Measurements from ENCODE around the gene MEIS3.
"Not testable (repeated sequence)": the region's sequence is repeated elsewhere in the genome, so short reads cannot be mapped to it uniquely, and the experiment has no call there.

Gene MEIS3

GRCh38 chr19:47390533-47391488 is 28.5 kb downstream of the MEIS3 start:
- Histone ChIP-seq H3K4me3 (ENCODE audit: low read depth in 1 of 5, low read length in 5 of 5) (no peak overlapping the region), H3K36me3 (ENCODE audit: control insufficient read depth in 5 of 5, insufficient read depth in 5 of 5, low read length in 5 of 5) (no peaks in the 10 kb centered on the region), H3K27ac (ENCODE audit: low read depth, low read length) (no peak overlapping the region)

GRCh38 chr19:47389150-47389556 is 30.2 kb downstream of the MEIS3 start:
- H3K4me3 ChIP-seq (ENCODE audit: low read depth in 1 of 5, low read length in 5 of 5) = no peak overlapping the region
- H3K27ac ChIP-seq (ENCODE audit: low read depth, low read length) = no peak overlapping the region
- no peaks in the 10 kb centered on the region for H3K4me1 ChIP-seq (ENCODE audit: control insufficient read depth in 5 of 5, insufficient read depth in 5 of 5, low read length in 5 of 5)
- H3K27me3 ChIP-seq (ENCODE audit: control insufficient read depth in 5 of 5, insufficient read depth in 4 of 5, low read length in 5 of 5) = peaks cover 0 to 3% (median 0%) of the 10 kb centered on the region in 5 donors
- H3K36me3 ChIP-seq (ENCODE audit: control insufficient read depth in 5 of 5, insufficient read depth in 5 of 5, low read length in 5 of 5) = no peaks in the 10 kb centered on the region
- H3K9me3 ChIP-seq (ENCODE audit: control insufficient read depth in 5 of 5, low read length in 5 of 5) = no peaks in the 10 kb centered on the region
- no peak overlapping the region for H3K9ac ChIP-seq (ENCODE audit: low read length in 5 of 5)

More at GRCh38 chr19:47390533-47391488, 28.5 kb downstream of the MEIS3 start:
- Histone ChIP-seq H3K9ac (ENCODE audit: low read length in 5 of 5) (no peak overlapping the region), H3K4me1 (ENCODE audit: control insufficient read depth in 5 of 5, insufficient read depth in 5 of 5, low read length in 5 of 5) (no peaks in the 10 kb centered on the region), H3K9me3 (ENCODE audit: control insufficient read depth in 5 of 5, low read length in 5 of 5) (no peaks in the 10 kb centered on the region), H3K27me3 (ENCODE audit: control insufficient read depth in 5 of 5, insufficient read depth in 4 of 5, low read length in 5 of 5) (peaks cover 0 to 2% (median 0%) of the 10 kb centered on the region in 5 donors)

DNA sequence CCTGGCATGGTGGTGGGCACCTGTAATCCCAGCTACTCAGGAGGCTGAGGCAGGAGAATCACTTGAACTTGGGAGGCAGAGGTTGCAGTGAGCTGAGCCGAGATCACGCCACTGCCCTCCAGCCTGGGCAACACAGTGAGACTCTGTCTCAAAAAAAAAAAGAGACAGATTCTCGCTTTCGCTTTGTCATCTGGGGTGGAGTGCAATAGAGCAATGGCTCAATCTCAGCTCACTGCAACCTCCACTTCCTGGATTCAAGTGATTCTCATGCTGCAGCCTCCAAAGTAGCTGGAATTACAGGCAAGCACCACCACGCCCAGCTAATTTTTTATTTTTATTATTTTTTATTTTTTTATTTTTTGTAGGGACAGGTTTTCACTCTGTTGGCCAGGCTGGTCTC is 30.6 kb downstream of the MEIS3 start:
- not testable (repeated sequence) for H3K4me1 ChIP-seq (ENCODE audit: control insufficient read depth in 5 of 5, insufficient read depth in 5 of 5, low read length in 5 of 5); H3K36me3 ChIP-seq (ENCODE audit: control insufficient read depth in 5 of 5, insufficient read depth in 5 of 5, low read length in 5 of 5); H3K27me3 ChIP-seq (ENCODE audit: control insufficient read depth in 5 of 5, insufficient read depth in 4 of 5, low read length in 5 of 5); H3K27ac ChIP-seq (ENCODE audit: low read depth, low read length); H3K9ac ChIP-seq (ENCODE audit: low read length in 5 of 5); H3K9me3 ChIP-seq (ENCODE audit: control insufficient read depth in 5 of 5, low read length in 5 of 5); H3K4me3 ChIP-seq (ENCODE audit: low read depth in 1 of 5, low read length in 5 of 5)

- H3K4me1 ChIP-seq (ENCODE audit: control insufficient read depth in 5 of 5, insufficient read depth in 5 of 5, low read length in 5 of 5); H3K36me3 ChIP-seq (ENCODE audit: control insufficient read depth in 5 of 5, insufficient read depth in 5 of 5, low read length in 5 of 5); H3K4me3 ChIP-seq (ENCODE audit: low read depth in 1 of 5, low read length in 5 of 5); H3K27ac ChIP-seq (ENCODE audit: low read depth, low read length); H3K27me3 ChIP-seq (ENCODE audit: control insufficient read depth in 5 of 5, insufficient read depth in 4 of 5, low read length in 5 of 5); H3K9ac ChIP-seq (ENCODE audit: low read length in 5 of 5); H3K9me3 ChIP-seq (ENCODE audit: control insufficient read depth in 5 of 5, low read length in 5 of 5): not testable (repeated sequence)
These were observed 31.7 kb downstream of the MEIS3 start for GRCh38 chr19:47387623-47388022.

DNA sequence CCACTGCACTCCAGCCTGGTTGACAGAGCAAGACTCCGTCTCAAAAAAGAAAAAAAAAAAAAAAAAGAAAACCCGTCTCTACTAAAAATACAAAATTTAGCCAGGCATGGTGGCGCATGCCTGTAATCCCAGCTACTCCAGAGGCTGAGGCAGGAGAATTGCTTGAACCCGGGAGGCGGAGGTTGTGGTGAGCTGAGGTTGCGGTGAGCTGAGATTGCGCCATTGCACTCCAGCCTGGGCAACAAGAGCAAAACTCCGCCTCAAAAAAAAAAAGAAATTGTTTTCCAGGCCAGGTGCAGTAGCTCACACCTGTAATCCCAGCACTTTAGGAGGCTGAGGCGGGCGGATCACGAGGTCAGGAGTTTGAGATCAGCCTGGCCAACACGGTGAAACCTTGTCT is 32.7 kb downstream of the MEIS3 start:
- H3K27ac ChIP-seq (ENCODE audit: low read depth, low read length); H3K27me3 ChIP-seq (ENCODE audit: control insufficient read depth in 5 of 5, insufficient read depth in 4 of 5, low read length in 5 of 5); H3K9me3 ChIP-seq (ENCODE audit: control insufficient read depth in 5 of 5, low read length in 5 of 5); H3K4me3 ChIP-seq (ENCODE audit: low read depth in 1 of 5, low read length in 5 of 5); H3K36me3 ChIP-seq (ENCODE audit: control insufficient read depth in 5 of 5, insufficient read depth in 5 of 5, low read length in 5 of 5); H3K9ac ChIP-seq (ENCODE audit: low read length in 5 of 5); H3K4me1 ChIP-seq (ENCODE audit: control insufficient read depth in 5 of 5, insufficient read depth in 5 of 5, low read length in 5 of 5): not testable (repeated sequence)

GRCh38 chr19:47384533-47384932 is 34.8 kb downstream of the MEIS3 start:
- H3K4me3 ChIP-seq (ENCODE audit: low read depth in 1 of 5, low read length in 5 of 5); H3K27ac ChIP-seq (ENCODE audit: low read depth, low read length); H3K9ac ChIP-seq (ENCODE audit: low read length in 5 of 5); H3K27me3 ChIP-seq (ENCODE audit: control insufficient read depth in 5 of 5, insufficient read depth in 4 of 5, low read length in 5 of 5); H3K9me3 ChIP-seq (ENCODE audit: control insufficient read depth in 5 of 5, low read length in 5 of 5); H3K4me1 ChIP-seq (ENCODE audit: control insufficient read depth in 5 of 5, insufficient read depth in 5 of 5, low read length in 5 of 5): not testable (repeated sequence)
- peaks cover 0 to 30% (median 29%) of the 10 kb centered on the region in 5 donors for H3K36me3 ChIP-seq (ENCODE audit: control insufficient read depth in 5 of 5, insufficient read depth in 5 of 5, low read length in 5 of 5)

GRCh38 chr19:47383890-47384289 is 35.4 kb downstream of the MEIS3 start:
- not testable (repeated sequence) for H3K9ac ChIP-seq (ENCODE audit: low read length in 5 of 5); H3K4me3 ChIP-seq (ENCODE audit: low read depth in 1 of 5, low read length in 5 of 5); H3K4me1 ChIP-seq (ENCODE audit: control insufficient read depth in 5 of 5, insufficient read depth in 5 of 5, low read length in 5 of 5); H3K27ac ChIP-seq (ENCODE audit: low read depth, low read length); H3K27me3 ChIP-seq (ENCODE audit: control insufficient read depth in 5 of 5, insufficient read depth in 4 of 5, low read length in 5 of 5); H3K9me3 ChIP-seq (ENCODE audit: control insufficient read depth in 5 of 5, low read length in 5 of 5)
- H3K36me3 ChIP-seq (ENCODE audit: control insufficient read depth in 5 of 5, insufficient read depth in 5 of 5, low read length in 5 of 5) = peaks cover 0 to 36% (median 33%) of the 10 kb centered on the region in 5 donors

DNA sequence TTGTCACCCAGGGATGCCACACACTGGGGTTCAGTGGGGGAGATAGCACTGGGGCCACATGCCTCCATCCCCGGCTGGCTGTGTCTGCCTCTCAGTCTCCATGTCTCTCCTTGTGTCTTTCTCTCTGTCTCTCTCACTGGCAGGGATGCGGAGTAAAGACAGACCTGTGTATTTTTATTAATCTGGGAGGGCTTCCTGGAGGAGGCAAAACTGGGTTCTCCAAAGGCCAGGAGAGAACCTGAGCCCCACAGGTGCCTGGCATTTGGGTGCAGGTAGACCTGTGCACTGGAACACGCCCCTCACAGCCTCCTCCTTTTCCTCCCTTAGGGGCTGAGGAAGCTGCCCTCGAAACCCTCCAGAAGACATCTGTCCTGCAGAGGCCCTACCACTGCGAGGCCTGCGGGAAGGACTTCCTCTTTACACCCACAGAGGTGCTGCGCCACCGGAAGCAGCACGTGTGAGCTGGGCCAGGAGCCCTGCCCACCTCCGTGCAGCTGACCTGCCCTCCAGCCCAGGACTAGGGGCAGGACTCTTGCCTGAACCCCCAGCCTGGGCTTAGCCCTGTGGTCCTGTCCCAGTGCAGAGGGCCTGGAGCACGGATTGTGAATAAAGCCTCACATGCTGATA is 37.6 kb downstream of the MEIS3 start:
- H3K4me3 ChIP-seq (ENCODE audit: low read depth in 1 of 5, low read length in 5 of 5) = no peak overlapping the region
- peaks cover 0 to 3% (median 0%) of the 10 kb centered on the region in 5 donors for H3K27me3 ChIP-seq (ENCODE audit: control insufficient read depth in 5 of 5, insufficient read depth in 4 of 5, low read length in 5 of 5)
- H3K36me3 ChIP-seq (ENCODE audit: control insufficient read depth in 5 of 5, insufficient read depth in 5 of 5, low read length in 5 of 5) = peaks cover 0 to 53% (median 49%) of the 10 kb centered on the region in 5 donors
- H3K27ac ChIP-seq (ENCODE audit: low read depth, low read length) = no peak overlapping the region
- no peak overlapping the region for H3K9ac ChIP-seq (ENCODE audit: low read length in 5 of 5)
- peaks cover 0 to 6% (median 0%) of the 10 kb centered on the region in 5 donors for H3K4me1 ChIP-seq (ENCODE audit: control insufficient read depth in 5 of 5, insufficient read depth in 5 of 5, low read length in 5 of 5)
- H3K9me3 ChIP-seq (ENCODE audit: control insufficient read depth in 5 of 5, low read length in 5 of 5) = no peaks in the 10 kb centered on the region

DNA sequence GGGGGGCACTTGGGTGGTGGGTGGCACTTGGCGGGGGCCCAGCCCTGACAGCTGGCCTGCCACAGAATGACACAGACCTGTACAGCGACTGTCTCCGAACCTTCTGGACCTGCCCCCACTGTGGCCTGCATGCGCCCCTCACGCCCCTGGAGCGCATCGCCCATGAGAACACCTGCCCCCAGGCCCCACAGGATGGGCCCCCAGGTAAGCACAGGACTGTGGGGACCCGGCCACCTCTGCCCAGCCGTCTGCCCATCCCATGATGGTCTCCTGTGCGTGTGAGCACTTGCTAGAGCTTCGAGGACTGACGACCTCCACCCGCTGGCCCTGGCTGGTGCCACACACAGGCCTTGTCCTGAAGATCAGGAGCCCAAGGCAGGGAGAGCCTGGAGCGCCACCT is 38.2 kb downstream of the MEIS3 start:
- Histone ChIP-seq H3K4me3 (ENCODE audit: low read depth in 1 of 5, low read length in 5 of 5) (no peak overlapping the region), H3K27me3 (ENCODE audit: control insufficient read depth in 5 of 5, insufficient read depth in 4 of 5, low read length in 5 of 5) (peaks cover 0 to 3% (median 0%) of the 10 kb centered on the region in 5 donors), H3K9ac (ENCODE audit: low read length in 5 of 5) (no peak overlapping the region), H3K9me3 (ENCODE audit: control insufficient read depth in 5 of 5, low read length in 5 of 5) (no peaks in the 10 kb centered on the region), H3K4me1 (ENCODE audit: control insufficient read depth in 5 of 5, insufficient read depth in 5 of 5, low read length in 5 of 5) (peaks cover 0 to 6% (median 0%) of the 10 kb centered on the region in 5 donors), H3K36me3 (ENCODE audit: control insufficient read depth in 5 of 5, insufficient read depth in 5 of 5, low read length in 5 of 5) (peaks cover 0 to 59% (median 56%) of the 10 kb centered on the region in 5 donors), H3K27ac (ENCODE audit: low read depth, low read length) (no peak overlapping the region)

GRCh38 chr19:47380559-47380958 is 38.8 kb downstream of the MEIS3 start:
- H3K36me3 ChIP-seq (ENCODE audit: control insufficient read depth in 5 of 5, insufficient read depth in 5 of 5, low read length in 5 of 5) = peaks cover 0 to 65% (median 62%) of the 10 kb centered on the region in 5 donors
- peaks cover 0 to 6% (median 0%) of the 10 kb centered on the region in 5 donors for H3K4me1 ChIP-seq (ENCODE audit: control insufficient read depth in 5 of 5, insufficient read depth in 5 of 5, low read length in 5 of 5)
- no peaks in the 10 kb centered on the region for H3K27me3 ChIP-seq (ENCODE audit: control insufficient read depth in 5 of 5, insufficient read depth in 4 of 5, low read length in 5 of 5)
- no peak overlapping the region for H3K9ac ChIP-seq (ENCODE audit: low read length in 5 of 5)
- no peaks in the 10 kb centered on the region for H3K9me3 ChIP-seq (ENCODE audit: control insufficient read depth in 5 of 5, low read length in 5 of 5)
- H3K27ac ChIP-seq (ENCODE audit: low read depth, low read length) = no peak overlapping the region
- H3K4me3 ChIP-seq (ENCODE audit: low read depth in 1 of 5, low read length in 5 of 5) = no peak overlapping the region
